HepG2 (cell line): ENCODE results near the gene ANKLE1. TPM values are rescaled to one million over a fixed set of nuclear protein-coding genes. Genes with fewer than 3 reads are reported as not detected.
A peak's percentile ranks its signal among the peaks of the same experiment; 100 is the strongest.

Experiments used
- AGO2 ChIP-seq: fragments of 200-400 bp; formaldehyde crosslinking; optimal IDR thresholded peaks from 2 replicates; pipeline ENCODE3; 2017; ENCODE audit warnings: mild to moderate bottlenecking, low read depth, low read length, moderate library complexity
- ISL2 ChIP-seq: sonication (generic); formaldehyde crosslinking; IDR thresholded peaks from 2 replicates; pipeline ENCODE4 v1.5.0; 2020; ENCODE audit warnings: missing genetic modification reagents
- KDM5A ChIP-seq: fragments of 200-600 bp; sonication (generic); IDR thresholded peaks from 2 replicates; pipeline ENCODE4 v1.7.0; 2018; ENCODE audit warnings: antibody characterized with exemption, mild to moderate bottlenecking, low read length, borderline replicate concordance
- KMT2A ChIP-seq: sonication (generic); formaldehyde crosslinking; IDR thresholded peaks from 2 replicates; pipeline ENCODE4 v1.4.0; 2020; ENCODE audit warnings: missing genetic modification reagents
- TARDBP ChIP-seq: sonication (generic); formaldehyde crosslinking; IDR thresholded peaks from 2 replicates; pipeline ENCODE4 v1.8.0; 2022; ENCODE audit warnings: mild to moderate bottlenecking, missing genetic modification reagents
- WIZ ChIP-seq: sonication (generic); formaldehyde crosslinking; IDR thresholded peaks from 2 replicates; pipeline ENCODE4 v1.5.1; 2020; ENCODE audit warnings: mild to moderate bottlenecking, missing genetic modification reagents
- ZKSCAN8 ChIP-seq: IDR thresholded peaks from 2 replicates; pipeline ENCODE4 v1.6.1; 2016; ENCODE audit warnings: borderline replicate concordance, missing genetic modification reagents, missing compliant biosample characterization
- ZNF101 ChIP-seq: sonication (generic); formaldehyde crosslinking; IDR thresholded peaks from 2 replicates; pipeline ENCODE4 v1.4.0; 2020; ENCODE audit warnings: mild to moderate bottlenecking, low read depth, missing genetic modification reagents, borderline replicate concordance
- polyA plus RNA-seq, 8 experiments: library from polyadenylated mRNA; depleted of rRNA in 3 of 8; stranded (reverse) in 7 of 8; unstranded in 1 of 8; fragments of >200 nt; fragmentation: Illumina TruSeq in 4 of 8; extraction: Trizol in 4 of 8; gene quantifications; 2 replicates each; pipeline versions ENCODE4 v1.2.1 to v1.2.3, GENCODE V29; 2011 to 2016; ENCODE audit warnings: low read depth in 4 of 8, missing spikeins in 1 of 8, mixed read lengths in 1 of 8; ENCODE audit not compliant: insufficient read depth in 1 of 8
- total RNA-seq, 5 experiments: library from RNA; depleted of rRNA; stranded (reverse); fragments of >200 nt; fragmentation: Illumina TruSeq; extraction: Trizol; gene quantifications; 2 replicates each; pipeline ENCODE4 v1.2.3, GENCODE V29; 2016; ENCODE audit warnings: low read depth in 1 of 5
- TF ChIP-seq, protein P1 (sequence below): sonication (generic); formaldehyde crosslinking; IDR thresholded peaks from 2 replicates; pipeline ENCODE4 v1.4.0; 2020; ENCODE audit warnings: missing genetic modification reagents
- TF ChIP-seq, protein P2 (sequence below): sonication (generic); formaldehyde crosslinking; IDR thresholded peaks from one replicate; pipeline ENCODE4 v1.5.1; 2020; ENCODE audit warnings: mild to moderate bottlenecking, missing genetic modification reagents; ENCODE audit errors: not compliant biosample characterization
- TF ChIP-seq, protein P3 (sequence below), 2 experiments: sonication (generic) in 1 of 2; formaldehyde crosslinking in 1 of 2; IDR thresholded peaks; 2 replicates each; pipeline versions ENCODE4 v1.4.0 to v1.6.1; 2018 to 2020; ENCODE audit warnings: missing genetic modification reagents in 2 of 2, borderline replicate concordance in 1 of 2, low read depth in 1 of 2, mild to moderate bottlenecking in 1 of 2, missing biosample characterization in 1 of 2
- TF ChIP-seq, protein P4 (sequence below): sonication (generic); formaldehyde crosslinking; IDR thresholded peaks from 2 replicates; pipeline ENCODE4 v1.8.0; 2023; ENCODE audit warnings: mild to moderate bottlenecking, missing genetic modification reagents
- TF ChIP-seq, protein P5 (sequence below): sonication (generic); formaldehyde crosslinking; IDR thresholded peaks from 2 replicates; pipeline ENCODE4 v1.4.0; 2020; ENCODE audit warnings: missing genetic modification reagents

Gene ANKLE1
- total and polyA plus RNA-seq, 2 of the 13 experiments (the other 11 are each of a cell fraction or from before 2014, with no cell fraction given), result 0.69 to 1.5 TPM

DNA sequence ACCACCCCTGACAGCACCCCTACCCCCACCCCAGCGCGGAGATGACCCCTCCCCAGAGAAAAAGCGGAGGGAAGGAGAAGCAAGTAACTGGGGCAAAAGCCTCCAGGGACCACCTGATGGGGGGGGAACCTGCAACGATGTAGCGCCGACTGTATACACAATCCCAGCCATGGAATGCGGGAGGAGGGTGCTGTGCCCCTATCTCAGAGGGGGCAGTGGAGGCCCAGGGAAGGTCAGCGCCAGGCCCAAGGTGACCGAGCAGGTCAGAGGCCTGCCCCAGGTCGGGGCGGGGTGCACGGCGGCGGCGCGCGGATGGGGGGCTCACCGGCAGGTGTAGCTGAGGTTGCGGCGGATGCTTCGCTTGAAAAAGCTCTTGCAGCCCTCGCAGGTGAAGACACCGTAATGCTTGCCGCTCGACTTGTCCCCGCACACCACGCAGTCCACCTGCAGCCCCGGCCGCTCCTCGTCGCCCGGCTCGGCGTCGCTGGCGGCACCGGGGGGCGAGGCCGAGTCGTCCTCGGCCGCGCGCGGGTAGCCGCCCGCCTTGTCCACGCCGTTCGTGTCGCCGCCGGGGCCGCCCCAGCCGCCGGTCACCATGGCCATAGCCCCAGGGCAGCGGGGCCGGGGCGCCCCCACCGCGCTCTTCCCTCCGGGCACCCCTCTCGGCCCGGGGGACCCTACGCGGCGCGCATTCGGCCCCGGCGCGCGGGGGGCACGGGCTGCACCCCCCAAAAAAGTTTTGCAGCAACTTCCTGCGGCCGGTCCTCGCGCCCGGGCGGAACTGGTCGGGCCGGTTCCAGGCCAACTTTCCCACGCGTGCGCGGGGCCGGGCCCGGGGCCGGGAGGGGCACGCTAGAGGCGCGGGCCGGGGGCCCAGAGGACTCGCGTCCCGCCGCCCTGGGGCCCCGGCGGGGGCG, 36.8 kb upstream of the ANKLE1 start (continued):
- TF ChIP-seq, protein P1, sequence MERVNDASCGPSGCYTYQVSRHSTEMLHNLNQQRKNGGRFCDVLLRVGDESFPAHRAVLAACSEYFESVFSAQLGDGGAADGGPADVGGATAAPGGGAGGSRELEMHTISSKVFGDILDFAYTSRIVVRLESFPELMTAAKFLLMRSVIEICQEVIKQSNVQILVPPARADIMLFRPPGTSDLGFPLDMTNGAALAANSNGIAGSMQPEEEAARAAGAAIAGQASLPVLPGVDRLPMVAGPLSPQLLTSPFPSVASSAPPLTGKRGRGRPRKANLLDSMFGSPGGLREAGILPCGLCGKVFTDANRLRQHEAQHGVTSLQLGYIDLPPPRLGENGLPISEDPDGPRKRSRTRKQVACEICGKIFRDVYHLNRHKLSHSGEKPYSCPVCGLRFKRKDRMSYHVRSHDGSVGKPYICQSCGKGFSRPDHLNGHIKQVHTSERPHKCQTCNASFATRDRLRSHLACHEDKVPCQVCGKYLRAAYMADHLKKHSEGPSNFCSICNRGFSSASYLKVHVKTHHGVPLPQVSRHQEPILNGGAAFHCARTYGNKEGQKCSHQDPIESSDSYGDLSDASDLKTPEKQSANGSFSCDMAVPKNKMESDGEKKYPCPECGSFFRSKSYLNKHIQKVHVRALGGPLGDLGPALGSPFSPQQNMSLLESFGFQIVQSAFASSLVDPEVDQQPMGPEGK (CRISPR knock-in tag), result 0 out of 2 replicates have a peak, but pooled peaks have one; percentile 1
- TF ChIP-seq WIZ (CRISPR knock-in tag) (0 out of 2 replicates have a peak, but pooled peaks have one; percentile 49), TARDBP (CRISPR knock-in tag) (no peak), ZNF101 (0 out of 2 replicates have a peak, but pooled peaks have one; percentile 60), KMT2A (no peak), ISL2 (CRISPR knock-in tag) (no peak), AGO2 (peak; percentile 88), KDM5A (no peak), ZKSCAN8 (CRISPR knock-in tag) (peak; percentile 100)
- TF ChIP-seq, protein P2, sequence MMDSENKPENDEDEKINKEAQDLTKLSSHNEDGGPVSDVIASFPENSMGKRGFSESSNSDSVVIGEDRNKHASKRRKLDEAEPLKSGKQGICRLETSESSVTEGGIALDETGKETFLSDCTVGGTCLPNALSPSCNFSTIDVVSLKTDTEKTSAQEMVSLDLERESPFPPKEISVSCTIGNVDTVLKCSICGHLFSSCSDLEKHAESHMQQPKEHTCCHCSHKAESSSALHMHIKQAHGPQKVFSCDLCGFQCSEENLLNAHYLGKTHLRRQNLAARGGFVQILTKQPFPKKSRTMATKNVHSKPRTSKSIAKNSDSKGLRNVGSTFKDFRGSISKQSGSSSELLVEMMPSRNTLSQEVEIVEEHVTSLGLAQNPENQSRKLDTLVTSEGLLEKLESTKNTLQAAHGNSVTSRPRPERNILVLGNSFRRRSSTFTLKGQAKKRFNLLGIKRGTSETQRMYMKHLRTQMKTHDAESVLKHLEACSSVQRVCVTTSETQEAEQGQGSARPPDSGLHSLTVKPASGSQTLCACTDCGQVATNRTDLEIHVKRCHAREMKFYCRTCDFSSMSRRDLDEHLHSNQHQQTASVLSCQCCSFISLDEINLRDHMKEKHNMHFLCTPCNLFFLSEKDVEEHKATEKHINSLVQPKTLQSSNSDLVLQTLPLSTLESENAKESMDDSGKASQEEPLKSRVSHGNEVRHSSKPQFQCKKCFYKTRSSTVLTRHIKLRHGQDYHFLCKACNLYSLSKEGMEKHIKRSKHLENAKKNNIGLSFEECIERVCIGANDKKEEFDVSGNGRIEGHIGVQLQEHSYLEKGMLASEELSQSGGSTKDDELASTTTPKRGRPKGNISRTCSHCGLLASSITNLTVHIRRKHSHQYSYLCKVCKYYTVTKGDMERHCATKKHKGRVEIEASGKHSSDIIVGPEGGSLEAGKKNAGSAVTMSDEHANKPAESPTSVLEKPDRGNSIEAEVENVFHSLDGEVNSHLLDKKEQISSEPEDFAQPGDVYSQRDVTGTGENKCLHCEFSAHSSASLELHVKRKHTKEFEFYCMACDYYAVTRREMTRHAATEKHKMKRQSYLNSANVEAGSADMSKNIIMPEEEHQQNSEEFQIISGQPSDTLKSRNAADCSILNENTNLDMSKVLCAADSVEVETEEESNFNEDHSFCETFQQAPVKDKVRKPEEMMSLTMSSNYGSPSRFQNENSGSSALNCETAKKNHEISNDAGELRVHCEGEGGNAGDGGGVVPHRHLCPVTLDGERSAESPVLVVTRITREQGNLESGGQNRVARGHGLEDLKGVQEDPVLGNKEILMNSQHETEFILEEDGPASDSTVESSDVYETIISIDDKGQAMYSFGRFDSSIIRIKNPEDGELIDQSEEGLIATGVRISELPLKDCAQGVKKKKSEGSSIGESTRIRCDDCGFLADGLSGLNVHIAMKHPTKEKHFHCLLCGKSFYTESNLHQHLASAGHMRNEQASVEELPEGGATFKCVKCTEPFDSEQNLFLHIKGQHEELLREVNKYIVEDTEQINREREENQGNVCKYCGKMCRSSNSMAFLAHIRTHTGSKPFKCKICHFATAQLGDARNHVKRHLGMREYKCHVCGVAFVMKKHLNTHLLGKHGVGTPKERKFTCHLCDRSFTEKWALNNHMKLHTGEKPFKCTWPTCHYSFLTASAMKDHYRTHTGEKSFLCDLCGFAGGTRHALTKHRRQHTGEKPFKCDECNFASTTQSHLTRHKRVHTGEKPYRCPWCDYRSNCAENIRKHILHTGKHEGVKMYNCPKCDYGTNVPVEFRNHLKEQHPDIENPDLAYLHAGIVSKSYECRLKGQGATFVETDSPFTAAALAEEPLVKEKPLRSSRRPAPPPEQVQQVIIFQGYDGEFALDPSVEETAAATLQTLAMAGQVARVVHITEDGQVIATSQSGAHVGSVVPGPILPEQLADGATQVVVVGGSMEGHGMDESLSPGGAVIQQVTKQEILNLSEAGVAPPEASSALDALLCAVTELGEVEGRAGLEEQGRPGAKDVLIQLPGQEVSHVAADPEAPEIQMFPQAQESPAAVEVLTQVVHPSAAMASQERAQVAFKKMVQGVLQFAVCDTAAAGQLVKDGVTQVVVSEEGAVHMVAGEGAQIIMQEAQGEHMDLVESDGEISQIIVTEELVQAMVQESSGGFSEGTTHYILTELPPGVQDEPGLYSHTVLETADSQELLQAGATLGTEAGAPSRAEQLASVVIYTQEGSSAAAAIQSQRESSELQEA (CRISPR knock-in tag), result no peak
- TF ChIP-seq, protein P3, sequence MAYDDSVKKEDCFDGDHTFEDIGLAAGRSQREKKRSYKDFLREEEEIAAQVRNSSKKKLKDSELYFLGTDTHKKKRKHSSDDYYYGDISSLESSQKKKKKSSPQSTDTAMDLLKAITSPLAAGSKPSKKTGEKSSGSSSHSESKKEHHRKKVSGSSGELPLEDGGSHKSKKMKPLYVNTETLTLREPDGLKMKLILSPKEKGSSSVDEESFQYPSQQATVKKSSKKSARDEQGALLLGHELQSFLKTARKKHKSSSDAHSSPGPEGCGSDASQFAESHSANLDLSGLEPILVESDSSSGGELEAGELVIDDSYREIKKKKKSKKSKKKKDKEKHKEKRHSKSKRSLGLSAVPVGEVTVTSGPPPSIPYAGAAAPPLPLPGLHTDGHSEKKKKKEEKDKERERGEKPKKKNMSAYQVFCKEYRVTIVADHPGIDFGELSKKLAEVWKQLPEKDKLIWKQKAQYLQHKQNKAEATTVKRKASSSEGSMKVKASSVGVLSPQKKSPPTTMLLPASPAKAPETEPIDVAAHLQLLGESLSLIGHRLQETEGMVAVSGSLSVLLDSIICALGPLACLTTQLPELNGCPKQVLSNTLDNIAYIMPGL (CRISPR knock-in tag; IDR thresholded peaks at IDR 0.05; ENCODE audit: borderline replicate concordance in 1 of 2, low read depth in 1 of 2), result peak; percentile 13 to 79; a peak in 1 of 4 replicates
- TF ChIP-seq, protein P4, sequence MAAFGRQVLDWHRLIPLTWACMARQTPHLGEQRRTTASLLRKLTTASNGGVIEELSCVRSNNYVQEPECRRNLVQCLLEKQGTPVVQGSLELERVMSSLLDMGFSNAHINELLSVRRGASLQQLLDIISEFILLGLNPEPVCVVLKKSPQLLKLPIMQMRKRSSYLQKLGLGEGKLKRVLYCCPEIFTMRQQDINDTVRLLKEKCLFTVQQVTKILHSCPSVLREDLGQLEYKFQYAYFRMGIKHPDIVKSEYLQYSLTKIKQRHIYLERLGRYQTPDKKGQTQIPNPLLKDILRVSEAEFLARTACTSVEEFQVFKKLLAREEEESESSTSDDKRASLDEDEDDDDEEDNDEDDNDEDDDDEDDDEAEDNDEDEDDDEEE (CRISPR knock-in tag), result 0 out of 2 replicates have a peak, but pooled peaks have one; percentile 22
- TF ChIP-seq, protein P5, sequence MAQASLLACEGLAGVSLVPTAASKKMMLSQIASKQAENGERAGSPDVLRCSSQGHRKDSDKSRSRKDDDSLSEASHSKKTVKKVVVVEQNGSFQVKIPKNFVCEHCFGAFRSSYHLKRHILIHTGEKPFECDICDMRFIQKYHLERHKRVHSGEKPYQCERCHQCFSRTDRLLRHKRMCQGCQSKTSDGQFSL (CRISPR knock-in tag), result peak; percentile 99
